Measurements from ENCODE around the gene KIF21A.

Gene KIF21A

GRCh38 chr12:39277416-39277815 is 165.5 kb downstream of the KIF21A start:
- DNase-seq (ENCODE audit: low read depth, low spot score): no peak

GRCh38 chr12:39275846-39276245 is 167.1 kb downstream of the KIF21A start:
- DNase-seq (ENCODE audit: low read depth, low spot score): no peak

GRCh38 chr12:39272871-39273655 is 169.9 kb downstream of the KIF21A start:
- no peak for DNase-seq (ENCODE audit: low read depth, low spot score)

DNA sequence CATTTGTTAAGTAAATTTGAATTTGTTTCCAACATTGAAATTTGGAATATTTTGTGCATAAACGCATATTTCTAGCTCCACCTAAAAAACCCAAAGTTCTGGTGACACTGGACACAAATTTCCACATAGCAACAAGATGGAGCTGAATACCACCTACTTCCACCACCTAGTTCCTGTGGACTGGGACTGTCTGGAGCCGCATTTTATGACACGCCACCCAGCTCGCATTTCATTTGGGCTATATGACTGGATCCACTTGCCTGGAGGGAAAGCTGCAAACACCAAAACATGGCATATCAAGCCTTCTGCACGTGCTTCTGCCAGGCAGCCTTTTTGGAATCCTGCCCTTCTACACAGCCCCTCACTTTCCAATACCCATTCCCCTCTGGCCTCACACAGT is 173.4 kb downstream of the KIF21A start:
- DNase-seq (ENCODE audit: low read depth, low spot score): no peak

DNA sequence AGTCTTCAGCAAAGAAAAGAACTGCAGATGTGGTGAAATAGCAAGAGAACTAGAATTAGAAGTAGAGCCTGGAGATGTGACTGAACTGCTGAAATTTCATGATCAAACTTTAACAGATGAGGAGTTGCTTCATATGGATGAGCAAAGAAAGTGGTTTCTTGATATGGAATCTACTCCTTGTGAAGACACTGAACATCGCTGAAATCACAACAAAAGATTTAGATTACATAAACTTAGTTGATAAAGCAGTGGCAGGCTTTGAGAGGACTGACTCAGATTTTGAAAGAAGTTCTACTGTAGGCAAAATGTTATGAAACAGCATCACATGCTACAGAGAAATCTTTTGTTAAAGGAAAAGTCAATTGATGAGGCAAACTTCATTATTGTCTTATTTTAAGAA is 175.0 kb downstream of the KIF21A start:
- DNase-seq (ENCODE audit: low read depth, low spot score): no peak

GRCh38 chr12:39252628-39253027 is 190.3 kb downstream of the KIF21A start:
- DNase-seq (ENCODE audit: low read depth, low spot score): no peak

All from brain pericyte (primary cell).